ENCODE data around the gene TOR3A. TPM values are rescaled to one million over a fixed set of nuclear protein-coding genes. Genes with fewer than 3 reads are reported as not detected.

Gene TOR3A
- total RNA-seq, 1 donor from 2014 or later: 44.0 TPM

Small RNA genes lying within 50 kb of the gene (small RNA-seq; reads per million reads assigned to genes)
- gene AL512326.3 (ENCODE audit: low replicate concordance): not detected

Other genes starting within 250 kb of the TOR3A start
- 210 TPM for gene ANGPTL1, start 211.0 kb upstream of the TOR3A start, total RNA-seq
- gene FAM20B, start 56.2 kb upstream of the TOR3A start, total RNA-seq: 42.2 TPM
- 21.2 TPM for gene ABL2, start 147.6 kb downstream of the TOR3A start, total RNA-seq
- gene SOAT1, start 211.7 kb downstream of the TOR3A start, total RNA-seq: 9.3 TPM

All from tongue (tissue), 2 donors.